Upper lobe of right lung (tissue), 1 donor: ENCODE results near the gene ERI3. TPM values are rescaled to one million over a fixed set of nuclear protein-coding genes. Genes with fewer than 3 reads are reported as not detected.

Experiments used
- ATAC-seq: fragments of 200-7000 bp; cut with Tn5 transposase; one replicate; pipeline ENCODE4 v1.9.1; 2020; ENCODE audit warnings: mild to moderate bottlenecking, moderate library complexity
- DNase-seq: peaks from one replicate; pipeline ENCODE4 v3.0.0-alpha.2; 2020
- H3K27ac ChIP-seq: fragments of 200-600 bp; one replicate; pipeline ENCODE4 v1.8.0; 2022
- H3K27me3 ChIP-seq: fragments of 200-600 bp; one replicate; pipeline ENCODE4 v1.8.0; 2022; ENCODE audit warnings: mild to moderate bottlenecking
- H3K36me3 ChIP-seq: fragments of 200-600 bp; one replicate; pipeline ENCODE4 v1.8.0; 2022
- H3K4me1 ChIP-seq: fragments of 200-600 bp; one replicate; pipeline ENCODE4 v1.8.0; 2022
- H3K4me3 ChIP-seq: fragments of 200-600 bp; one replicate; pipeline ENCODE4 v1.8.0; 2022; ENCODE audit warnings: mild to moderate bottlenecking
- H3K9me3 ChIP-seq: fragments of 200-600 bp; one replicate; pipeline ENCODE4 v1.8.0; 2022
- CTCF ChIP-seq: fragments of 200-600 bp; IDR thresholded peaks from one replicate; pipeline ENCODE4 v1.8.0; 2022; ENCODE audit warnings: antibody characterized with exemption
- intact Hi-C: fragments of 100-400 bp; cut with DNase I; formaldehyde crosslinking; loops from one replicate; pipeline ENCODE4 v1.11.0; 2022
- total RNA-seq: library from RNA; stranded (reverse); fragmentation: NEBNext Ultra II Directional; extraction: Animal tissue kit (Norgen Biotek cat#: 25700); gene quantifications from one replicate; pipeline ENCODE4 v1.2.1, GENCODE V29; 2021
- donor health status: DM: no; HTN: yes; CAD: no; lungs with severe emphysema.

The ERI3 gene
- total RNA-seq, 1 donor from 2014 or later = 41.7 TPM

- no peak overlapping the region for H3K27ac ChIP-seq
- ATAC-seq = no peak
- H3K27me3 ChIP-seq = no peaks in the 10 kb centered on the region
- no peak overlapping the region for H3K4me3 ChIP-seq
- peaks cover 37% of the 10 kb centered on the region for H3K36me3 ChIP-seq
- no peak for TF ChIP-seq CTCF
- H3K4me1 ChIP-seq = no peaks in the 10 kb centered on the region
- H3K9me3 ChIP-seq = no peaks in the 10 kb centered on the region
- DNase-seq = no peak
- intact Hi-C loops = no loop called here
Measured at GRCh38 chr1:44222397-44223186, 132.5 kb downstream of the ERI3 start.

GRCh38 chr1:44221769-44222168, 133.3 kb downstream of the ERI3 start:
- H3K4me3 ChIP-seq = no peak overlapping the region
- H3K27me3 ChIP-seq = no peaks in the 10 kb centered on the region
- H3K36me3 ChIP-seq = peaks cover 40% of the 10 kb centered on the region
- intact Hi-C loops = no loop called here
- no peak overlapping the region for H3K27ac ChIP-seq
- H3K9me3 ChIP-seq = no peaks in the 10 kb centered on the region
- no peak for TF ChIP-seq CTCF
- no peaks in the 10 kb centered on the region for H3K4me1 ChIP-seq
- DNase-seq (no peak), ATAC-seq (no peak)

GRCh38 chr1:44220755-44221154, 134.3 kb downstream of the ERI3 start:
- H3K36me3 ChIP-seq = peaks cover 50% of the 10 kb centered on the region
- no peaks in the 10 kb centered on the region for H3K4me1 ChIP-seq
- no peak for TF ChIP-seq CTCF
- DNase-seq (no peak), ATAC-seq (no peak)
- no peaks in the 10 kb centered on the region for H3K9me3 ChIP-seq
- no peaks in the 10 kb centered on the region for H3K27me3 ChIP-seq
- H3K4me3 ChIP-seq = no peak overlapping the region
- no peak overlapping the region for H3K27ac ChIP-seq
- intact Hi-C loops = no loop called here

GRCh38 chr1:44220001-44220751, 134.9 kb downstream of the ERI3 start:
- Histone ChIP-seq H3K4me1 (no peaks in the 10 kb centered on the region), H3K27me3 (no peaks in the 10 kb centered on the region), H3K36me3 (peaks cover 56% of the 10 kb centered on the region), H3K27ac (no peak overlapping the region), H3K9me3 (no peaks in the 10 kb centered on the region), H3K4me3 (no peak overlapping the region)
- DNase-seq (no peak), ATAC-seq (no peak)
- intact Hi-C loops = no loop called here
- no peak for TF ChIP-seq CTCF

- H3K27ac ChIP-seq = no peak overlapping the region
- no peak for TF ChIP-seq CTCF
Measured at GRCh38 chr1:44219301-44219626, 135.8 kb downstream of the ERI3 start.

More at GRCh38 chr1:44219301-44219626, 135.8 kb downstream of the ERI3 start:
- peaks cover 62% of the 10 kb centered on the region for H3K36me3 ChIP-seq
- no peak for DNase-seq
- ATAC-seq = no peak
- H3K4me1 ChIP-seq = peaks cover 3% of the 10 kb centered on the region
- intact Hi-C loops = no loop called here
- H3K27me3 ChIP-seq = no peaks in the 10 kb centered on the region
- H3K4me3 ChIP-seq = no peak overlapping the region
- no peaks in the 10 kb centered on the region for H3K9me3 ChIP-seq
